Adrenal gland (tissue), 5 donors: Measurements from ENCODE around the gene CFAP410.

ENCODE experiments used
- CTCF ChIP-seq, 6 experiments: fragments of 450-650 bp in 4 of 6; fragments of 200-600 bp in 2 of 6; sonication (generic) in 1 of 6; IDR thresholded peaks; 1 replicate in 5 of 6; 2 replicates in 1 of 6; pipeline versions ENCODE4 v1.5.1 to v1.8.0; 2016 to 2021; ENCODE audit warnings: antibody characterized with exemption in 6 of 6, mild to moderate bottlenecking in 2 of 6, moderate library complexity in 1 of 6
- POLR2A ChIP-seq, 2 donors: fragments of 450-650 bp; IDR thresholded peaks; one replicate each; pipeline ENCODE4 v1.6.1; 2017; ENCODE audit warnings: antibody characterized with exemption in 2 of 2, mild to moderate bottlenecking in 2 of 2, moderate library complexity in 1 of 2
- donor health status: DM: no; HTN: no; CAD: no.

GRCh38 chr21:44327603-44327974 lies 11.6 kb downstream of the CFAP410 start:
- no peak for TF ChIP-seq CTCF (IDR thresholded peaks at IDR 0.05)
- no peak for TF ChIP-seq POLR2A (IDR thresholded peaks at IDR 0.05)
